SJCRH30 (cell line): ENCODE results near the gene SFR1. TPM values are rescaled to one million over a fixed set of nuclear protein-coding genes. Genes with fewer than 3 reads are reported as not detected.

ENCODE experiments used
- DNase-seq, 2 experiments: peaks; one replicate each; pipeline ENCODE4 v3.0.0-alpha.2; 2015 to 2020
- H3K27ac ChIP-seq: fragments of 250-450 bp; sonication (Bioruptor Pico); 2 replicates; pipeline ENCODE4 v1.5.1; 2020; ENCODE audit warnings: mild to moderate bottlenecking, moderate library complexity
- H3K27me3 ChIP-seq: fragments of 250-450 bp; sonication (Bioruptor Pico); 2 replicates; pipeline ENCODE4 v1.5.1; 2020; ENCODE audit warnings: mild to moderate bottlenecking, moderate library complexity
- H3K36me3 ChIP-seq: fragments of 250-450 bp; sonication (Bioruptor Pico); 2 replicates; pipeline ENCODE4 v1.5.1; 2020; ENCODE audit warnings: mild to moderate bottlenecking, moderate library complexity
- H3K4me1 ChIP-seq: fragments of 250-450 bp; sonication (Bioruptor Pico); 2 replicates; pipeline ENCODE4 v1.5.1; 2020; ENCODE audit warnings: mild to moderate bottlenecking, moderate library complexity
- H3K4me3 ChIP-seq: fragments of 250-450 bp; sonication (Bioruptor Pico); 2 replicates; pipeline ENCODE4 v1.5.1; 2020; ENCODE audit warnings: mild to moderate bottlenecking, moderate library complexity
- H3K9me3 ChIP-seq: fragments of 250-450 bp; sonication (Bioruptor Pico); replicated peaks from 2 replicates; pipeline ENCODE4 v1.5.1; 2020; ENCODE audit warnings: mild to moderate bottlenecking, moderate library complexity
- total RNA-seq: library from RNA; depleted of rRNA; stranded (reverse); fragments of >200 nt; shearing (Covaris generic); gene quantifications from 2 replicates; pipeline ENCODE4 v1.2.3, GENCODE V29; 2014

Gene SFR1
- total RNA-seq, 1 experiment from 2014 or later: 14.2 TPM

DNA sequence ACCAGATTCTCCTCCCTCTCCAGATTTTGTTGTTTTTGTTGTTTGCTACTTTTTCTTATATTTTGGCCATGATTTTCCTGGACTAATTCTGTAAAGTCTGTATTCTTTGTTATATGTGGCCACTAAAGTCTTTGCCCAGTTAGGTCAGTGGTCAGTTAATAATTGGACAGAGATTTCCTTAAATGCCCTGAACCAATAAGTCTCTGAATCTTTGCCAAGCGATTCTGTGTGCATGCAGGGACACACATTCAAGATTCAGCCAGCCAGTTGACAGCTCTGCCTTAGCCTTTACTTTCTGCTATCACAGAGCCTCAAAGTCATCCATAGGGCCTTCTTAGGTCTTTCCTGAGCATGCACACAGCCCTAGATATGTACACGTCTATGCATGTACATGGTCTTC, 25.3 kb upstream of the SFR1 start:
- no peak overlapping the region for H3K27ac ChIP-seq
- H3K4me3 ChIP-seq: no peak overlapping the region
- H3K9me3 ChIP-seq: no peaks in the 10 kb centered on the region; the same call in none of the 2 replicates
- no peaks in the 10 kb centered on the region for H3K36me3 ChIP-seq
- no peak for DNase-seq
- no peaks in the 10 kb centered on the region for H3K27me3 ChIP-seq
- H3K4me1 ChIP-seq: no peaks in the 10 kb centered on the region

DNA sequence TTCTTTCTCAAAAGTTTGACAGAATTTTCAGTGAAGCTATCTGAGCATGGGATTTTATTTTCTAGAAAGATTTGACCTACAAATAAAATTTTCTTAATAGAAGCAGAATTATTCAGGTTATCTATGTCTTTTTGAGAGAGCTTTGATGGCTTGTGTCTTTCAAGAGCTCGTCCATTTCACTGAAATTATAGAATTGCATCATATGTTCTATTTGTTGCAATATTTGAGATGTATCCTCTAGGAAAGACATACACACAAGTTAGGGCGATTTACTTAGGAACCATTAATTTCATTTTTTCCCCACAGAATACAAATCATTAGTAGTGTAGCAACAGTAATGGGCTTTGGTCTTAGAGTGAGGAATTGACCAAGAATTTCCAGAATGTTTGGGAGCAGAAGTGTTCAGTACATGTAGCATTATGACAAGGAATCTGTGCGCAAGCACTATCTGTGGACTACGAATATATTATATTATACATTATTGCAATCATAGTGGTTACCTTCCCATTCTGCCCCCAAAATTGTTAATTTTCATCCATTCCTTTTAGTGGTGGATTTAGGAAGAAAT, 23.5 kb upstream of the SFR1 start:
- Histone ChIP-seq H3K27ac (no peak overlapping the region), H3K4me3 (no peak overlapping the region), H3K9me3 (no peaks in the 10 kb centered on the region; the same call in none of the 2 replicates), H3K36me3 (no peaks in the 10 kb centered on the region), H3K4me1 (no peaks in the 10 kb centered on the region), H3K27me3 (no peaks in the 10 kb centered on the region)
- no peak for DNase-seq

DNA sequence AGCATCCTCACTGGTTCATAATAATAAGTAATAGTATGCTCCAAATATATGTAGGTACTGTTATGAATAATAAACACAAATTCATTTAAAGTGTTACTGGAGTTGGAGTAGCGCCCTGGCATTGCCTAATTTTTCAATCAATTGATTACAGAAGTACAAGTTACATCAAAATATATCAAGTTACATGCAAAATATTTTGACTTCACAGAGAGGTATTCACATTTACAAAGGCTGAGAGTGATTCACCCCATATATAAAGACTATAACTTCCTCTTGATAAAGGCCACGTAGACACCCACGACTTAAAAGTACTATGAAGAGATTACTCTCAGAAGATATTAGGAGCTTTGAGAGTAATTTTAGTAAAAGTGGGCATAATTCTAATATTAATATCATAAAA, 22.7 kb upstream of the SFR1 start:
- no peaks in the 10 kb centered on the region for H3K27me3 ChIP-seq
- H3K36me3 ChIP-seq: no peaks in the 10 kb centered on the region
- H3K27ac ChIP-seq: no peak overlapping the region
- no peaks in the 10 kb centered on the region for H3K4me1 ChIP-seq
- no peaks in the 10 kb centered on the region; the same call in 1 of the 2 replicates for H3K9me3 ChIP-seq
- H3K4me3 ChIP-seq: no peak overlapping the region
- no peak for DNase-seq

DNA sequence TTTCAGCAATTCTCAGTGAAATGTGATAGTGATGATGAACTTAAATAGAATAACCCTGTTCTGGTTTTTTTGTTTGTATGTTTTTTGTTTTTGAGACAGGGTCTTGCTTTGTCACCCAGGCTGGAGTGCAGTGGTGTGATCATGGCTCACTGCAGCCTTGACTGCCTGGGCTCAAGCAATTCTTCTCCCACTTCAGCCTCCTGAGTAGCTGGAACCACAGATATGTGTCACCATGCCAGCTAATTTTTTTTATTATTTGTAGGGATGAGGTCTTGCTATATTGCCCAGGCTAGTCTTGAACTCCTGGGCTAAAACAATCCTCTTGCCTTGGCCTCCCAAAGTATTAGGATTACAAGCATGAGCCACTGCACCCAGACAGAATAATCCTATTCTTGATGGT, 22.0 kb upstream of the SFR1 start:
- Histone ChIP-seq H3K27me3 (no peaks in the 10 kb centered on the region; the same call in 1 of the 2 replicates), H3K9me3 (no peaks in the 10 kb centered on the region; the same call in 1 of the 2 replicates), H3K27ac (no peak overlapping the region), H3K4me3 (no peak overlapping the region), H3K36me3 (no peaks in the 10 kb centered on the region), H3K4me1 (no peaks in the 10 kb centered on the region)
- no peak for DNase-seq

DNA sequence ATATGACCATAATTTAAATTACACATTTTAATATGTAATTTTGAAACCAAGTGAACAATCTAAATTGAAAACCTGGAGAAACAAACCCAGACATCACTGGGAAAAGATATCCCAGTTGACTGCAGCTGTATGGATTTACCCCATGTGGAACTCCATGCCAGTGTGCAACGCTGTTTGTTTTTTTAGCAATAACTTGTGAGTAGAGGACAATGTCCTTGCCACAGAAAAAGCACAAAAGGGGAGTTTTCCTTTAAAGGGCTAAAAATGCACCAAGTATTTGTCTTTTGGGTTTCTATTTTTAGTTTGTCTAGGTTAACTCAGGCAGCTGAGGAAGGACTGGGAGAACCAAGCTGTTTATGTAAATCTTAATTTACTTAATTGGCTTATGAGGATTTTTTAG, 21.2 kb upstream of the SFR1 start:
- Histone ChIP-seq H3K9me3 (no peaks in the 10 kb centered on the region; the same call in 1 of the 2 replicates), H3K27ac (no peak overlapping the region), H3K4me1 (no peaks in the 10 kb centered on the region), H3K27me3 (no peaks in the 10 kb centered on the region; the same call in 1 of the 2 replicates), H3K36me3 (no peaks in the 10 kb centered on the region), H3K4me3 (no peak overlapping the region)
- no peak for DNase-seq

DNA sequence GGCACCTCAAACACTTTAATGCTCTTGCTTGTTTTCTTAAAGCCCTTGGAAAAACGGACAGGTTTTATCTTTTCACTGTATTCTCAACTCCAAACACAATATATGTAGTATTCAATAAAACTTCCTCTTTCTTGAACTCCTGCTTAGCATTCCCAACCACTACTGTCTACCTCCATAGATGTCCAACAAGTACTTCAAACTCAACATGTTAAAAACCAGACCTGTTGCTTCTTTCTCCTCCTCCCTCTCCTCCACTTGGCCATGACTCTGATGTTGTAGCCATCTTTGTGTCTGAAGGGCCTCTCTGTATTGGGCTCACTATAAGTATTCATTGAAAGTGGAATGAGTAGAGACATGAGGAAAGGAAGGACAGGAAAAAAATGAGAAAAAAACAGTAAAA, 20.1 kb upstream of the SFR1 start:
- no peaks in the 10 kb centered on the region; the same call in 1 of the 2 replicates for H3K27me3 ChIP-seq
- H3K4me3 ChIP-seq: no peak overlapping the region
- H3K27ac ChIP-seq: no peak overlapping the region
- H3K4me1 ChIP-seq: no peaks in the 10 kb centered on the region
- DNase-seq: no peak
- H3K9me3 ChIP-seq: no peaks in the 10 kb centered on the region; the same call in 1 of the 2 replicates
- no peaks in the 10 kb centered on the region for H3K36me3 ChIP-seq

DNA sequence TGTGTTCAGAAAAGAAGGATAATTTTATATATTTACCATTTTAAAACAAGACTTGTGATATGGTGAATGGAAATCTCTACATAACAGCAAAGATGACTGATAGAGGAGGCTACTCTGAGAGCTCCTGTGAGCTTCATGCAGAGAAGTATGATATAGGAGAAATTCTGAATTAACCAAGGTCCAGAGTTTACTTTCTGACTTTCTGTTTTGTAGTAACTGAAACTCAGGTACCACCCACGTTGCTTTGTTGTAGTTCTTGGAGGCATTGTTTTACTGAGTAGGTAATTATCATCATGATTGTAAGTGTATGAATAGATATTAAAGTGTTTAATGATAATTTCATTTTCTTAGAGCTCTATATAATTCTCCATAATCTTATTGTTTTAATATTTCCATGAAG, 18.0 kb upstream of the SFR1 start:
- Histone ChIP-seq H3K36me3 (no peaks in the 10 kb centered on the region), H3K27ac (no peak overlapping the region), H3K9me3 (no peaks in the 10 kb centered on the region), H3K27me3 (no peaks in the 10 kb centered on the region; the same call in 1 of the 2 replicates), H3K4me3 (no peak overlapping the region), H3K4me1 (no peaks in the 10 kb centered on the region)
- DNase-seq: no peak

DNA sequence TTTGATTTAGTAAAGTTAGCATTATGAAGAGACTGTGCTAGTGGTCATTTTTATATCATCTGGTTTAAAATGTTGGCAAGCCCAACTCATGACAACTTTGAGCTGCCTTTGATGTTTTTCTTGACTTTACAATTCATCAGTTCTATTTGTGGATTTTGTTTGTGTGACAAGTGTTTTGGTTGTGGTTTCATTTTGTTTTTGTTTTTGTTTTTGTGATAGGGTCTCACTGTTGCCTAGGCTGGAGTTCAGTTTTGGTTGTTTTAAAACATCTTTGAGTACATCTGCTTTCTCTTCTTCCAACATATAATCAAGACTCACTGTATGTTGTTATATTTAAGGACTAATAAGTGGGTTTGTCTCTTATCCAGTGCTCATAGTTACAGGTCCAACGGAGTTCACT, 17.6 kb upstream of the SFR1 start:
- no peak overlapping the region for H3K4me3 ChIP-seq
- H3K36me3 ChIP-seq: no peaks in the 10 kb centered on the region
- H3K27ac ChIP-seq: no peak overlapping the region
- H3K9me3 ChIP-seq: no peaks in the 10 kb centered on the region
- H3K27me3 ChIP-seq: no peaks in the 10 kb centered on the region; the same call in 1 of the 2 replicates
- H3K4me1 ChIP-seq: no peaks in the 10 kb centered on the region
- DNase-seq: no peak

DNA sequence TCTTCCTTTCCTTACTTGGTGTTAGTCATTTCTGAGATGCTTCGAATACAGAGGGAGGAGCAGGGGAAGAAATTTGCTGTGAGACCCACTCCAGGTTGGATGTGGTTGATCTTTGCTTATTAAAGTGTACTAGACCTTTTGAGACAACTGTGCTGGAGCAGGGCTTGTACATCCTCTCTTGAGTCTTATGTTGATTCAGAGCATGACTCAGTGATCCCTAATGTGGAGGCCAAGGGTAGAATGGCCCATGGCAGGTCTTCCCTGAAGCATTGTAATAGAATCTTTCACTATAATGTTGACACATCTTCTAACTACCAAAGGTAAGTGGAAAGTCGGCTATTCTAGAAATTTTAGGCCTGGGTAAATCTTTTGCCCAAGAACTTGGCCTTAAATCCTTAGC, 17.0 kb upstream of the SFR1 start:
- H3K4me3 ChIP-seq: no peak overlapping the region
- no peaks in the 10 kb centered on the region for H3K4me1 ChIP-seq
- no peak for DNase-seq
- H3K27me3 ChIP-seq: no peaks in the 10 kb centered on the region; the same call in 1 of the 2 replicates
- no peaks in the 10 kb centered on the region for H3K36me3 ChIP-seq
- no peaks in the 10 kb centered on the region for H3K9me3 ChIP-seq
- no peak overlapping the region for H3K27ac ChIP-seq

DNA sequence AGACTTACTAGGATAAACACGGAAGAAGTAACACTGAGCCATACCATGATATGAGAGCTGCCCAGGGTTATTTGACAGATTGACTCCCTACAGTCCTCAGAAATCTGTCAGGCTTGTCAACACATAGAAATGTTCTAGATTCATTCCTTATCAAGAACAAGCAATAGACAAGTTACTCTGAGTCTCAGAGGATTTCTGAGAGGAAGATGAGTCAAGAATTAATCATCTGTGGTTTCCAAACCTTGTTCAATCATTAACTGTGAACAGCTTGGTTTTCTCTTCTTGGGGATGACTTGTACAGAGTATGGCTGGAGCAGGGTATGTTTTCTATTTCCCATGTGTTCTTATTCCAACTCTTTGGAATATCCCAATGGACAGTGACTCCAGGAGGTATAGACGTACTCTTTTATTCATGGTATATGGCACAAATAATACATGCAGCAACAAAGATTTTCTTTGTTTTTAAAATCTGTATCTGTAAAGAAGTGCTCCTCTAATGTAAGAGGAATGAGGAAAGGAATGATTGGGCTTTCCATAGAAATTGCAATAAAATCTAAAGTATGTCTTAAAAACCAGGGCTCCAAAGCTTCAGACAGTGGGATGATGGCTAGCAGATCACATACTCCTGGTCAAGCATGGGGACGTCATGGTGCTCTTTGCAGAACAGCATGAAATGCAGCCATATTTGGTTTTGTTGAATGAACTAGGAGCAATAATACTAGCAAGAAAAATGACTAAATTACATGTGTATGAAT, 11.9 kb upstream of the SFR1 start:
- no peak overlapping the region for H3K27ac ChIP-seq
- H3K9me3 ChIP-seq: no peaks in the 10 kb centered on the region
- no peaks in the 10 kb centered on the region for H3K4me1 ChIP-seq
- no peaks in the 10 kb centered on the region; the same call in 1 of the 2 replicates for H3K27me3 ChIP-seq
- no peak overlapping the region for H3K4me3 ChIP-seq
- no peaks in the 10 kb centered on the region for H3K36me3 ChIP-seq
- no peak for DNase-seq

DNA sequence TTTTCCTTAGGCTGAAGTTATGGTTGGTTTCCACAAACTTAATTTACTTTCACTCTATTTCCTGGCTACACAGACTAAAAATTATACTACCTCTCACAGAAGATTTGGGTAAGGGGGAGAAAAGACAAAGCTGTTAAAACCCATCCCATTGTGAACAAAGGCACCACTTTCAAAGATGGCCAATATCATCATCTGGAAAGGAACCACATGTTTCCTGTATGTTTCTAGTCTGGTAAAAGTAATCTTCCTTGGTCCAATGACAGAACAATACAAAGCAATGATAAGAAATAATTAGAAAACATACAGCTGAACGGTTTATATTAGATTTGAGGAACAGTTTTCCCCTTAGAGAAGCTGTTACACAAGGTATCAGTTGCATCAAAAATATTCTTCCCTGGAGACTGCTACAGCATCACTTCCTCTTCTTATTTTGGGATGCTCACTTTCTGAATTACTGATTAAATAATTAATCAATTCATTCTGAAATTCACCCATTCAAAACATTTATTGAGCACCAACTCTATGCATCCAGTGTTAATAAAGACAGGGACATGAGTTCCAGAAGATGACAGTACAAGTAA, 8.5 kb upstream of the SFR1 start:
- Histone ChIP-seq H3K27me3 (peaks cover 3% of the 10 kb centered on the region; the same call in 1 of the 2 replicates), H3K4me1 (no peaks in the 10 kb centered on the region), H3K36me3 (no peaks in the 10 kb centered on the region), H3K9me3 (no peaks in the 10 kb centered on the region), H3K27ac (no peak overlapping the region), H3K4me3 (no peak overlapping the region)
- no peak for DNase-seq

DNA sequence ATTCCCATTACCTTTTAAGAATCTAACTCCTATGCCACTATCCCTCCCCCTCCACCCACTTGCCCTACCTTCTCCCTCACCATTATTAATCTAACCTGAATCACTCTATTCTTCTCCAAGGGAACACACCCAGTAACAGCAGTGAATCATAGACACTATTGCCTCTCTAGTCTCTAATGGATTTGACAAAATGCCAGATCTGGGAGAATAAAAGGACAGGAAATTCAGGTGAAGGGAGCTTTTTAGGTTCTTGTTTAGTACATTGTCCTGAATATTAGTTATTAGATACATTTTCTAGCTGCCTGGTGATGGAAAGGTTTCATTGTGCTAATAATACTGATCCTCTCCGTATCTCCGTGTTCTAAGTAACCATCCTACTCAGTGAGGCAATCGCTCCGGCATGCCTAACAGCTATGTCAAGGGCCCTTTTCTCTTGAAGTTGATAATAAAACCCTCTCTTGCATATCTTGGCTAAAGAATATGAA, 4.1 kb upstream of the SFR1 start:
- no peak overlapping the region for H3K27ac ChIP-seq
- DNase-seq: no peak

DNA sequence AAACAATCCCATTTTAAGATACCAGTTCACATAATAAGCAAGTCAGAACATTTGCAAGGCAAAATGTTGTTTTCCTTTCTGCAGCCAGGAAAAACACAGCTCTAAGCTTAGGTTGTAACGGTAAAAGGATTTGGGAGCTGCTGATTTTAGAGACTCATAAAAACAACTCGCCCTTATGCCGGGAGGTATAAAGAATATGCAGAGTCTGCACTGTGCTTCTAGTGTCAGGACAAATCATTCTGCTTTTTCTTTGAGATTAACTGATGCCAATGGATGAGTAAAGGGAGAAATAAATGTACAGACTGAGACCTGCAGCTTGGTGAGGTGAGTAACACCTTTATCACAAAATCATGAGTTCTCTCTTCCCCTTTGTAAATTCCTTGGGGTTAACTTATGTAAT, 2.0 kb upstream of the SFR1 start:
- no peaks in the 10 kb centered on the region for H3K4me1 ChIP-seq
- DNase-seq: no peak
- H3K27ac ChIP-seq: no peak overlapping the region

More for the DNA sequence above, 4.1 kb upstream of the SFR1 start:
- no peaks in the 10 kb centered on the region for H3K36me3 ChIP-seq
- H3K4me3 ChIP-seq: no peak overlapping the region
- peaks cover 3% of the 10 kb centered on the region; the same call in 1 of the 2 replicates for H3K27me3 ChIP-seq
- no peaks in the 10 kb centered on the region for H3K4me1 ChIP-seq
- H3K9me3 ChIP-seq: no peaks in the 10 kb centered on the region

DNA sequence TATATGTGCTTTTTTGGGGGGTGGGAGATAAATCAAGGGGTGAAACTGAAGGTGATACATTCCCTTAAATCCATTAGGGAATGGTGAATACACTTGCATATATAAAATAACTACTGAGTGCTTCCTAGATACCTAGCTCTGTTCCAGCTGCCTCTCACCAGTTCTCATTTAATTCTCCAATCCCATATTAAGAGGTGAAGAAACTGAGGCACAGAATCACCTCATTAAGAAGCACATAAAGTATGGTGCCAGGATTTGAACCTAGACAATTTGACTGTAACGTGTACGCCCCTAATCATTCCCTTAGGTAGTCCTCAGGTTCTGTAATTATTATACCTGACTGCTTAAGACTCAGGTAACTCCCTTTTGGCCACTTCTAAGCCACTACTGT, 1.5 kb upstream of the SFR1 start:
- no peaks in the 10 kb centered on the region for H3K36me3 ChIP-seq
- H3K4me3 ChIP-seq: peak overlapping the region; percentile 68
- peak overlapping the region; percentile 87; the same call in 1 of the 2 replicates for H3K27ac ChIP-seq
- no peaks in the 10 kb centered on the region for H3K4me1 ChIP-seq
- H3K27me3 ChIP-seq: no peaks in the 10 kb centered on the region; the same call in 1 of the 2 replicates
- DNase-seq: no peak
- H3K9me3 ChIP-seq: no peaks in the 10 kb centered on the region

More for the DNA sequence above, 2.0 kb upstream of the SFR1 start:
- no peaks in the 10 kb centered on the region for H3K36me3 ChIP-seq
- no peaks in the 10 kb centered on the region for H3K9me3 ChIP-seq
- H3K4me3 ChIP-seq: no peak overlapping the region
- H3K27me3 ChIP-seq: peaks cover 3% of the 10 kb centered on the region; the same call in 1 of the 2 replicates

DNA sequence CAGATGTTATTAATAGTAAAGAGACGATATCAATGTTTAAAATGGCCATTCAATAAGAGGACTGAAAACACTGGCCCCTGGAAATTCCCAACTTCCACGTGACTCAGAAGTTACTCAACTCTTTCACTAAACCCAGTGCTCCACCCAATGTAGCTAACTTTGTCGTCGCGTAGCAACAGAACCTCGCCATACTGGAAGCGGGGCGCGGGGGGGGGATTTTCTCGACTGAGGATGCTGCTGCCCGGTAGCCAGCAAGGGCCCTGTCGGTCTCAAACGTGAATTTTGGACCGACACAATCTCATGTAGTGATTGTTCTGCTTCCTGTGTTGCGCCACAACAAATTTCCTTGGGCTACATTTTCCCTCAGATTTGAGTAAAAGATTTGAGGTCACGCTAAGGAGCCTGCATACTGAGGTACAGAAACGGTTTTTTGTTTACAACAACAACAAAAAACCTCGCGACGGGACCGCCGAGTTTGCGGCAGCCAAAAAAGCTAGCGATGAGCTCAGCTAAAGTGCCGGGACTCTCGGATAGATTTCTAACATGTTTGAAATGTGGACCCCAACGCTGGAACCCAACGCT, 977 bp upstream of the SFR1 start:
- H3K4me3 ChIP-seq: peak overlapping the region; percentile 68

More for the DNA sequence above, 977 bp upstream of the SFR1 start:
- no peaks in the 10 kb centered on the region for H3K4me1 ChIP-seq
- H3K27me3 ChIP-seq: no peaks in the 10 kb centered on the region
- no peaks in the 10 kb centered on the region for H3K36me3 ChIP-seq
- H3K27ac ChIP-seq: peak overlapping the region; percentile 87
- no peaks in the 10 kb centered on the region for H3K9me3 ChIP-seq
- DNase-seq: peak; percentile 79 to 82
